ENCODE data around the gene IPO4.

IPO4 gene

DNA sequence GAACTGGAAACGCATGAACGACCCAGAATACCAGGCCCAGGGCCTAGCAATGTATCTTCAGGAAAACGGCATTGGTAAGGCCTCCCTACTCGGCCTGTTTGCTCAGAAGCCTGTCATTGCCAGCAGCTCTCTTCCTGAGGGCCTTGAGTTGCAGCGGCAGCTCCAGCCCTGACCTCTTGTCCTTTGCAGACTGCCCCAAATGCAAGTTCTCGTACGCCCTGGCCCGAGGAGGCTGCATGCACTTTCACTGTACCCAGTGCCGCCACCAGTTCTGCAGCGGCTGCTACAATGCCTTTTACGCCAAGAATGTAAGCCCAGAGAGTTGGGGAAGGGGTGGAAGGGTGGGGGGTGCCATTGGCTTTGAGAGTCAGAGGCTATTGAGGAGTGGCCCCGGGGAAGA is 31.3 kb downstream of the IPO4 start:
- TF ChIP-seq, protein P1, sequence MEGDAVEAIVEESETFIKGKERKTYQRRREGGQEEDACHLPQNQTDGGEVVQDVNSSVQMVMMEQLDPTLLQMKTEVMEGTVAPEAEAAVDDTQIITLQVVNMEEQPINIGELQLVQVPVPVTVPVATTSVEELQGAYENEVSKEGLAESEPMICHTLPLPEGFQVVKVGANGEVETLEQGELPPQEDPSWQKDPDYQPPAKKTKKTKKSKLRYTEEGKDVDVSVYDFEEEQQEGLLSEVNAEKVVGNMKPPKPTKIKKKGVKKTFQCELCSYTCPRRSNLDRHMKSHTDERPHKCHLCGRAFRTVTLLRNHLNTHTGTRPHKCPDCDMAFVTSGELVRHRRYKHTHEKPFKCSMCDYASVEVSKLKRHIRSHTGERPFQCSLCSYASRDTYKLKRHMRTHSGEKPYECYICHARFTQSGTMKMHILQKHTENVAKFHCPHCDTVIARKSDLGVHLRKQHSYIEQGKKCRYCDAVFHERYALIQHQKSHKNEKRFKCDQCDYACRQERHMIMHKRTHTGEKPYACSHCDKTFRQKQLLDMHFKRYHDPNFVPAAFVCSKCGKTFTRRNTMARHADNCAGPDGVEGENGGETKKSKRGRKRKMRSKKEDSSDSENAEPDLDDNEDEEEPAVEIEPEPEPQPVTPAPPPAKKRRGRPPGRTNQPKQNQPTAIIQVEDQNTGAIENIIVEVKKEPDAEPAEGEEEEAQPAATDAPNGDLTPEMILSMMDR (conservative IDR thresholded peaks at IDR 0.05; ENCODE audit: low read depth), result no peak
- H3K27ac ChIP-seq, result peak overlapping the region; percentile 53
- ChIA-PET CTCF (interaction anchor here (0.5 to 0.6 kb wide), 2 partner anchors 48 to 104 kb away, joined by 3 read pairs; no protein-coding TSS in a partner anchor), POLR2A (ENCODE audit: low non-redundant PET) (no interaction called here)
- no peak for DNase-seq (ENCODE audit: low spot score)

DNA sequence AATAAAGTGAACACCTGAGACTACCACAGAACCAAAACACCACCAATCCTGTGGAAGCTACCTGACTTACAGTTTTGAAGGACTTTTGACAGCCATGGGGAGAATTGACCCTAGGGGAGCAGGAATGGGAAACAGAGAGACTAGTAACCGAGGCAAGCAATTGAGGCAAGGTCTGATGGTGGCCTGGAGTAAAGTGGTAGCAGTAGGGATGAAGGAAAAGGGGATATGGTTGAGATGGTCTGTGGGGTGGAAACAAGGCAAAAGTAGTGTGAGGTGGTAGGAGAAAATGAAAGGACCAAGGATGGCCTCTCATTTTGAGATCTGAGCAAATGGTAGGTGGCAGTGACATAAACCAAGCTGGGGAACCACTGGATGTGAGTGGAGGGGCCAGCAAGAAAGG is 31.8 kb downstream of the IPO4 start:
- TF ChIP-seq, protein P1 (conservative IDR thresholded peaks at IDR 0.05; ENCODE audit: low read depth), result no peak
- DNase-seq (ENCODE audit: low spot score), result no peak
- CTCF ChIA-PET, result interaction anchor here (0.6 kb wide), 1 partner anchor 103 kb away, joined by 3 read pairs; no protein-coding TSS in a partner anchor
- peak overlapping the region; percentile 53 for H3K27ac ChIP-seq
- POLR2A ChIA-PET (ENCODE audit: low non-redundant PET), result no interaction called here

DNA sequence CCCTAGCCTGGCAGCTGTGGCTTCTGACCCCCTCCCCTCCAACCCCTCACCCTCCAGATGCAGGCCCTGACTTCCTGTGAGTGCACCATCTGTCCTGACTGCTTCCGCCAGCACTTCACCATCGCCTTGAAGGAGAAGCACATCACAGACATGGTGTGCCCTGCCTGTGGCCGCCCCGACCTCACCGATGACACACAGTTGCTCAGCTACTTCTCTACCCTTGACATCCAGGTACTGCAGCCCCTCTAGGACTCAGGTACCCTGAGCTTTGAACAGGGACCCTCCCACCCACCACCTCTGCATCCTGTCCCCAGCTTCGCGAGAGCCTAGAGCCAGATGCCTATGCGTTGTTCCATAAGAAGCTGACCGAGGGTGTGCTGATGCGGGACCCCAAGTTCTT is 33.5 kb downstream of the IPO4 start:
- H3K27ac ChIP-seq, result peak overlapping the region; percentile 6; the same call in 1 of the 2 replicates
- DNase-seq (ENCODE audit: low spot score), result no peak
- ChIA-PET POLR2A (ENCODE audit: low non-redundant PET) (no interaction called here), CTCF (interaction anchor here (0.6 kb wide), 2 partner anchors 14 to 27 kb away, joined by 3 read pairs; partner anchors contain the start of gene EMC9)
- TF ChIP-seq, protein P1 (conservative IDR thresholded peaks at IDR 0.05; ENCODE audit: low read depth), result no peak

DNA sequence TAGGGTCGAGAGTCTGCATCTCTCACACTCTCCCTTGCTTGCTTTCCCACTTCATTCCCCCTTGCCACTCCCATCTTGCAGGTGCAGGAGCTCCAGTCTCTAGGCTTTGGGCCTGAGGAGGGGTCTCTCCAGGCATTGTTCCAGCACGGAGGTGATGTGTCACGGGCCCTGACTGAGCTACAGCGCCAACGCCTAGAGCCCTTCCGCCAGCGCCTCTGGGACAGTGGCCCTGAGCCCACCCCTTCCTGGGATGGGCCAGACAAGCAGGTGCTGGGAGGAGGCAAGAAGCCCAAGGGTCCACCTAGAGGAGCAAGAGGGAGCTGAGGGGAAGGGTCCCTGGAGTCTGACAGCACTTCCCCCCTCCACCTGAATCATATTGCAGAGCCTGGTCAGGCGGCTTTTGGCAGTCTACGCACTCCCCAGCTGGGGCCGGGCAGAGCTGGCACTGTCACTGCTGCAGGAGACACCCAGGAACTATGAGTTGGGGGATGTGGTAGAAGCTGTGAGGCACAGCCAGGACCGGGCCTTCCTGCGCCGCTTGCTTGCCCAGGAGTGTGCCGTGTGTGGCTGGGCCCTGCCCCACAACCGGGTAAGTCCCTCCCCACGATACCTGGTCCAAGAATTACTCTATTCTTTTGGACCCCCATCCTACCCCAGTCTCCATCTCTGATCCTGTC is 37.1 kb downstream of the IPO4 start:
- peak overlapping the region; percentile 28; the same call in 1 of the 2 replicates for H3K27ac ChIP-seq
- CTCF ChIA-PET, result interaction anchor here (0.6 to 1.9 kb wide), 2 partner anchors 9 to 22 kb away, joined by 3 to 9 read pairs; partner anchors contain the start of gene IRF9
- POLR2A ChIA-PET (ENCODE audit: low non-redundant PET), result no interaction called here
- TF ChIP-seq, protein P1 (conservative IDR thresholded peaks at IDR 0.05; ENCODE audit: low read depth), result no peak
- DNase-seq (ENCODE audit: low spot score), result no peak

DNA sequence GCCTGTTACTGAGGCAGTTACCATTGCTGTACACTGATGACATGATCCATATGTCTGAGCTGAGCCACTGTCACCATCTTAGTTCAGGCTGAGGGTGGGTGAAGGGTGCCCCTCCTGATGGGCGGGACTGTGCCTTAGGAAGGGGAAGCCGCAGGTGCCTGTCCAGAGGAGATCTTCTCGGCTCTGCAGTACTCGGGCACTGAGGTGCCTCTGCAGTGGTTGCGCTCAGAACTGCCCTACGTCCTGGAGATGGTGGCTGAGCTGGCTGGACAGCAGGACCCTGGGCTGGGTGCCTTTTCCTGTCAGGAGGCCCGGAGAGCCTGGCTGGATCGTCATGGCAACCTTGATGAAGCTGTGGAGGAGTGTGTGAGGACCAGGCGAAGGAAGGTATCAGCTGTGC is 37.6 kb downstream of the IPO4 start:
- TF ChIP-seq, protein P1 (conservative IDR thresholded peaks at IDR 0.05; ENCODE audit: low read depth), result no peak
- H3K27ac ChIP-seq, result peak overlapping the region; percentile 28; the same call in 1 of the 2 replicates
- ChIA-PET CTCF (interaction anchor here (1.9 kb wide), 1 partner anchor 10 kb away, joined by 9 read pairs; the partner anchor contains the start of gene IRF9), POLR2A (ENCODE audit: low non-redundant PET) (no interaction called here)
- no peak for DNase-seq (ENCODE audit: low spot score)

DNA sequence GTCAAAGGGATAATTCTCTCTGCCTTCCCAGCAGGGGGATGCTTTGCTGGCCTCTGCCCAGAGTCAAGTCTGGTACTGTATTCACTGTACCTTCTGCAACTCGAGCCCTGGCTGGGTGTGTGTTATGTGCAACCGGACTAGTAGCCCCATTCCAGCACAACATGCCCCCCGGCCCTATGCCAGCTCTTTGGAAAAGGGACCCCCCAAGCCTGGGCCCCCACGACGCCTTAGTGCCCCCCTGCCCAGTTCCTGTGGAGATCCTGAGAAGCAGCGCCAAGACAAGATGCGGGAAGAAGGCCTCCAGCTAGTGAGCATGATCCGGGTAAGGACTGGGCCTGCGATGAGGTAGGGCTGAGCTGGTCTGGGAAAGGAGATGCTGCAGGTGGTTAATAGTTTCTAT is 38.0 kb downstream of the IPO4 start:
- CTCF ChIA-PET, result interaction anchor here (1.4 to 1.9 kb wide), 2 partner anchors 10 to 11 kb away, joined by 4 to 9 read pairs; partner anchors contain the start of gene IRF9
- POLR2A ChIA-PET (ENCODE audit: low non-redundant PET), result no interaction called here
- TF ChIP-seq, protein P1 (conservative IDR thresholded peaks at IDR 0.05; ENCODE audit: low read depth), result no peak
- H3K27ac ChIP-seq, result peak overlapping the region; percentile 28; the same call in 1 of the 2 replicates
- DNase-seq (ENCODE audit: low spot score), result no peak

All from RWPE1 (cell line).